Retinal pigment epithelial cell (primary cell): ENCODE measurements around the gene CHST7.

Experiments
- DNase-seq: peaks from one replicate; pipeline ENCODE4 v3.0.0-alpha.2; 2010; ENCODE audit warnings: low read depth
- H3K4me3 ChIP-seq: 2 replicates; pipeline ENCODE4 v1.5.1; 2011; ENCODE audit warnings: mild to moderate bottlenecking, low read length, control low read depth, moderate library complexity
- CTCF ChIP-seq: conservative IDR thresholded peaks from 2 replicates; pipeline ENCODE4 v1.5.1; 2011; ENCODE audit warnings: low read depth, low read length, control low read depth, inconsistent platforms

The CHST7 gene

GRCh38 chrX:46584736-46585135 is 11.2 kb downstream of the CHST7 start:
- DNase-seq: no peak
- H3K4me3 ChIP-seq: no peak overlapping the region
- TF ChIP-seq CTCF: no peak

DNA sequence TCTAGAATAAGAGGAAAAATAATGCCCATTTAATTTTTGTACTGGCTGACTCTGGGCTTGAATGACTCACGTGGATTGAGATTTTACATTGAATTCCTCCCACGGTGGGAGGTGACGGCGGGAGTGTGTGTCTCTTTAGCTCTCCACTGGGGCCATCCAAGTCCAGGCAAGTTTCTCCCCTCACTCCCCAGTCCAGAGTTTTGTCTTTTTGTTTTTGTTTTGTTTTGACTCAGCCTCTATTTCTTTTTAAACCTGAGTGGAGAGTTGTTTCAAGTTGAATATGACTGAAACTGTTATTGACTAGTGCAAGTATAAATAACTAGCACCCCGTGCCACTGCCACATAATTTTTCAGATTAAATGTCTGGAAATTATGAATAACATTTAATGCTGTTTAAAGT is 13.6 kb downstream of the CHST7 start:
- no peak overlapping the region for H3K4me3 ChIP-seq

GRCh38 chrX:46587753-46588171 is 14.2 kb downstream of the CHST7 start:
- no peak for TF ChIP-seq CTCF
- H3K4me3 ChIP-seq: no peak overlapping the region
- no peak for DNase-seq

More for the DNA sequence above, 13.6 kb downstream of the CHST7 start:
- no peak for DNase-seq
- TF ChIP-seq CTCF: no peak

GRCh38 chrX:46588263-46588662 is 14.7 kb downstream of the CHST7 start:
- no peak overlapping the region for H3K4me3 ChIP-seq
- no peak for TF ChIP-seq CTCF
- no peak for DNase-seq

- no peak overlapping the region for H3K4me3 ChIP-seq
- no peak for DNase-seq
- no peak for TF ChIP-seq CTCF
Observed at GRCh38 chrX:46589977-46590723, 16.6 kb downstream of the CHST7 start.

- H3K4me3 ChIP-seq: no peak overlapping the region
- DNase-seq: no peak
Observed at GRCh38 chrX:46595084-46595483, 21.5 kb downstream of the CHST7 start.

More at GRCh38 chrX:46595084-46595483, 21.5 kb downstream of the CHST7 start:
- no peak for TF ChIP-seq CTCF
